HG02852 (cell line): ENCODE results near the gene AGAP3.

Experiments used
- ATAC-seq: cut with Tn5 transposase; IDR thresholded peaks from one replicate; pipeline ENCODE4 v1.9.1; 2021; ENCODE audit warnings: mild to moderate bottlenecking, moderate library complexity; ENCODE audit not compliant: unreplicated experiment

The AGAP3 gene

DNA sequence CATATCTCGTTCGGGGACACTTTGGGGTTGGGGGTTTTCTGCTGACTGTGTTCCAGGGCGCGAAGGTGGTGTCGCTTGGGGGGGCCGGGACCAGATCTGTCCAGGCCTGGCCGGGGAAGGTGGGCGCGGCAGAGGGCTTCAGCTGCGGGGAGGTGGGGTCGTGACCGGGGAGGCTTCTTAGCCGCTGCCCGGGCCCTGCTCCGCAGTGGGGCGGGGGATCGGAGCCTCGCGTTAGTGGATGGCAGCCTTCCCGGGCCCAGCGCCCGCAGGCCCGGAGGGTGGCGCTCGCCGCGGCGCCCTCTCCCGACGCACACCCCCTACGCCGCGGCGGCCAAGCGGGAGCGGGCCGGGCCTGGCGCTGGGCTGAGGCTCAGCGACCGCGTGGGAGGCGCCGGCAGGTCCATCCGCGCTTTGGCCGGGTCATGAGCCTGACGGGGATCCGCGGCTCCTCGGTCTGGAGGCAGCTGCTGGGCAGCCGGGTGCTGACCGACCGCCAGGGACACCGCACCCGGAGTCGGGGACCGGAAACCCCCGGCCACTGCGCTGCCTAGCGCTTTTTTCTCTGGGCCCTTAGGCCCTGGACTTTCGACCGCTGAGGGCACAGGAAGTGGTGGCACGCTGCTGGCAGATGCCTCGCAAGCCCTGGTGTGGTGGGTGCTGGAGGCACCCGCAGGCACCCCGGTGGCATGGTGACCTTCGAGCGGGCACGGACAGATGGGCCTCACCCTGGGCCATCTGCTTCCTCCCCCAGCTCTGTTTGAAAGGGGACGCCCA, 1.2 kb downstream of the AGAP3 start:
- ATAC-seq = no peak

DNA sequence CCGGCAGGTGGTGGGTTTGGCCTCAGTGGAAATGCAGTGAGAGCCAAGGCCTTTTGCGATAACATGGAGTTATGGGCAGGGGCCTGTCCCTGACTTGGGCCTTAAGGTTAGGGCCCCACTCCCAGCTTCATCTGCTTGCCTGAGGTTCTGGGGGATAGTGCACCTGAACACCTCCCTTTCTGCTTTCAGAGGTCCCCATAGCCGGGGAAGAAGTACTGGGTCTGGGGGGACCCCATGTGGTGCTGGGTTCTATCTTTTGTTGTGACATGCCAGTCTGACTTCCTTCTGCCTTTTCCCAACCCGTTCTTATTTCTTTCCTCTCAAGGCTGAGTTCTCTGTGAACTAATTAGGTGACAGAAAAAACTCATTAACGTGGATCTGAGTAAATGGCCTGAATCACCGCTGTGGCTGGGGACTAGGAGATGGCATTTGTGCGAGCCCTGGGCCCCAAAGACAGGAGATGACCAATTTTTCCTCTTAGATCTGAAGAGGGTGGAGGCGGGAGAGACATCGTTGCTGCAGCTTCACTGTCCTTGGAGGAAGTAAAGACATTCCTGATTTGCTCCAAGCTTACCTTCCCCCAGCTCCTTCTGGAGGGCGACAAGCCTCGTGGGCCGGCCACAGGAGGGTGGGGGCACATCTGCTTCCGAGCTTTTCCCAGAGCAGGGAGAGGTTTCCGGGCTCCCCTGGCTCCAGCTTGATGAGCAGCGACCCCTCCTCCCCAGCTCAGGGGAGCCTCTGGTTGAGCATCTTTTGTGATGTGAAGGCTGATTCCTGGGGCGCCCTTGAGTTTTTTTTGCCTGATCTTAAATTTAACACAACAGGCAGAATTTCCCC, 2.0 kb downstream of the AGAP3 start:
- no peak for ATAC-seq

DNA sequence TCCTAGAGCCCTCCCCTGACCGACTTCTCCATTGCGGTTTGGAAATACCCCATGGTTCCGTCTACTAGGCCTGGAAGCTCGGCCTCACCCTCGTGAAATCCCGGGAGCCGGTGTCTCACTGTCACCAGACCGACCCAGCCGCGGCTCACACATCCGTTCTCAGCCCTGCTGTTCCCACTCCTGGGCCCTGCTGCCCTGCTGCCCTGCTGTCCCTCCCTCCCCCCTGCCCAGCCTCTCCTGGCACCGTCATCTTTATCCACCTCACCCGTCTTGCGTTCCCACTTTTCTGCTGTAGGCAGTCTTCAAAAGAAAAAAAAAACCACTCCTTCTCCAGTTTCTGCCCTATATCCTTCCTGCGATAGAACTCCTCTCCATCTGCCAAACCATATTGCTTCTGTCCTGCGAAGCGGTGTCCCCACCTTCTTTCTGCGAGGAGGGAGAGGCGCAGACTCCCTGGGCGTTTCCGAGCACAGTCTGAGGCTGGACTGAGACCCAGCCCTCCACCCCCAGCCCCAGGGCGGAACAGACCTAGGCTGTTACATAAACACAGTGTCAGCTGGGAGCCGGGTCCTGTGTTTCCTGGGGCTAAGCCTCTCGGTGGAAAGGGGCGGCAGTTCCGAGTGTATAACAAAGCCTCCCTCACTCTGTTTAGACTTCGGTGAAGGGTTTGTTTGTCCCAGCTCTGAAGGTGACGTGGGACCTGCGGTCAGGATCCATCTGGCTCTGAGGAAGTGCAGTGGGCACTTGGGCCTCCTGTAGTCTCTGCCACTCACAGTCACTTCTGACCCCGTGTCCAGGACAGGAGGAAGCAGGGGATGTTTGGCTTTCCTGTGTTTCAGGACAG, 2.8 kb downstream of the AGAP3 start:
- no peak for ATAC-seq

DNA sequence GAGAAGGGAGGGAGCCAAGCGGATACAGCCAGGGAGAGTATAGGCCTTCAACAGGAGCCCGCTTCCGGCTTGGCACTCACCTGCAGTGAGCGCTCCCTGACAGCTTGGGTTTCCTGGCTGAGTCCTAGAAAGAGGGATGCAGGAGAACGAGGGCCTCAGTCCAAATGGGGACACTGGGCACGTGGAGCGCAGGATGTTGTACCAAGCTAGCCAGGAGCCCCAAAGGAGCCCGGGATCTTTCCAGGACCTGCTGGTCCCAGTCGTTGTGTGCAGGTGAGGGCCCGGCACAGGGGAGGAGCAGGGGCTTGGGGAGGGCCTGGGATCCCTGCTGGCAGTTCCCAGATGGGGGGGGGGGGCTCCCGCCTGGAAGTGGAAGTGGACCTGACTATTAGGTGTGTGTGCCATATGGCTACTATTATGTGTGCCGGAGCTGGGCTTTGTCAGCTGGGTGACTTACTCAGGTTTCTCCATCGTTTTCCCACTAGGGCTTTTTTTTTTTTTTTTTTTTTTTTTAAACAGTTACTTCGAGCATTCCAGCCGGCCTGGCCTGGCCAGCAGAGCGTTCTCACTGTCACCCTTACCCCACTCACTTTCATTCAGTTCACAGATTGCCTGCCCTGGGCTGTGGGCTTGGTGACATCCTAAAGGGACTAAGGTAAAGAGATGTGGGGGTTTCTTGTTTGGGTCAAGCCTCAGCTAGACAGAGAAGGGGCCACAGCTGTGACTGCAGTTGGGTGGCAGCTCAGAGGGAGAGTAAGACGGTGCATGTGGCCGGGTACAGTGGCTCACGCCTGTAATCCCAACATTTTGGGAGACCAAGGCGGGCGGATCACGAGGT, 3.8 kb downstream of the AGAP3 start:
- no peak for ATAC-seq

DNA sequence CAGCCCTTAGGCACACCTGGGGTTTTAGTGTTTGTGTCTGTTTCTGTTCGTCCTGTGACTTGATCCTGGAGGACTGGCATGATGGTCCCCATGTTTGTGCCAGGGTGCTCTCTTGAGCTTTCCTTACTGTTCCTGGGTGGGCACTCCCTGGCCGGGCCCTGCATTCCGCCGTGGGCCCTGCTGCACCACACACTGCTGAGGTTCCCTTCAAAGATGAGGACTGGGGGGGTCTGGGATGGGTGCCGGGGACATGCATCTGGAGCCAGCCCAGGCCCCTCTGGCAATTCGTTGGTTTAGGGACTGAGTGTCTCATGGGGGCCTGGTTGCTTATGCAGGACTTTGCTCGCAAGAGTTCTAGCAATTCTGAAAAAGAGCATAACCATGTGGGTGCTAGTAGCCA, 4.7 kb downstream of the AGAP3 start:
- ATAC-seq = no peak

DNA sequence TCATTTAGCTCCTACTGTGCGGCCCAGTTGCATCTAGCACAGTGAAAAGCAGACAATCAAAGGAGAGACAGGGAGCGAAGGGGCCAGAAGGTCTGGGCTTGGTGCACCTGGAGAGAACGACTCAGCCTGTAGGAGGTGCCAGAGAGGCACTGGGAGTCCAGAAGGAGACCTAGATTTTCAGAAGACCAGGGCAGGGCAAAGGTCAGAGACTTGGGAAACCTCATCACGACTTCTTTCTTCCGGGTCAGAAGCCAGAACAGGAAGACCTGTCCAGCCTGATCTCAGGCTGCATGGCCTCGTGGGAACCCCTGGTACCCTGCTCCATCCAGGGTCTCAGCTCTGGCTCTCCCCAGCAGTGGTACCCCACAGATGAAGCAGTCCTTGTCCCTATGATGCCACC, 5.2 kb downstream of the AGAP3 start:
- no peak for ATAC-seq

DNA sequence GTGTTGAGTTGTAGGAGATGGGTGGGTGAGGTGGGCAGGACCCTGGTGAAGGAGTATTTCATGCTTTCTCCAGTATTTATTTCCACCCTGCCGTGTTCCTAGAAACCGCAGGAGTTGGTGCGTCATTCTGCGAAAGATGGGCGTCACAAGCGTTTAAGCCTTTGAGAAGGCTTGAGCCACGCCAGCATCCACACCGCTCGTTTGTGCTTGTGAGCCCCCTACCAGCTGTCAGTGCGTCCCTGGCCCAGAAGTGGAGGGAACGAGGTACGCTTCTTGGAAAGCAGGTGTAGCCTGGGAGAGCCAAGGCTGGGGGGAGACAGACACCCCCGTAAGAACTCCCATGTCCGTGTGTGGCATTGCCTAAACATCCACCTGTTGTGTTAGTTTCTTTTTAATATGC, 5.7 kb downstream of the AGAP3 start:
- no peak for ATAC-seq

DNA sequence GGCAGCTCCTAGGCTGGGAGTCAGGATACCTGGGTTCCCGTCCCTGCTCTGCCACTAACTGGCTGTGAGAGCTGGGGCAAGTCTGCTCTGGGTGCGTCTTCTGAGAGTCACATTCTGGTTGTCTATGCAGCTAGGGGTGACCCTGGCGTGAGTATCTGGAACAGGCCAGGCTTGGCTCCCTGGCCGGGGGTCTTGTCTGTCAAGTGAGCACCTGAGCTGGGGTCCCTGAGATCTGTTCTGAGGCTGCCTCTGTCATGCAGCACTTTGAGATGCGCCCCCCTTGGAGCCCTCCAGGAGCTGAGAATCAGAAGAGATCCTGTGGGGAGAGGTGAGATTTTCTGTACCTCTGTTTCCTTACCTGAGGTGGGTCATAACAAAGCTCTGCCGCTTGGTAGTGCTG, 7.5 kb downstream of the AGAP3 start:
- ATAC-seq = no peak

DNA sequence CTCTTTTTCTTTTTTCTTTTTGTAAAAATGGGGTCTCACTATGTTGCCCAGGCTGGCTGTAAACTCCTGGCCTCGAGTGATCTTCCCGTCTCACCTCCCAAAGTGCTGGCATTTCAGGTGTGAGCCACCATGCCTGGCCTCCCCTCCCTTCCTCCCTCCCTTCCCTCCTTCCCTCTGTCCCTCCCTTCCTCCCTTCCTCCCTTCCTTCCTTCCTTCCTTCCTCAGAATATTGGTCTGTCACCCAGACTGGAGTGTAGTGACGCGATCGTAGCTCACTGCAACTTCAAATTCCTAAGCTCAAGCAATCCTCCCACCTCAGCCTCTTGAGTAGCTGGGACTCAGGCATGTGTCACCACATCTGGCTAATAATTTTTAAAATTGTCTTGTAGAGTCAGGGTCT, 8.4 kb downstream of the AGAP3 start:
- ATAC-seq = no peak

DNA sequence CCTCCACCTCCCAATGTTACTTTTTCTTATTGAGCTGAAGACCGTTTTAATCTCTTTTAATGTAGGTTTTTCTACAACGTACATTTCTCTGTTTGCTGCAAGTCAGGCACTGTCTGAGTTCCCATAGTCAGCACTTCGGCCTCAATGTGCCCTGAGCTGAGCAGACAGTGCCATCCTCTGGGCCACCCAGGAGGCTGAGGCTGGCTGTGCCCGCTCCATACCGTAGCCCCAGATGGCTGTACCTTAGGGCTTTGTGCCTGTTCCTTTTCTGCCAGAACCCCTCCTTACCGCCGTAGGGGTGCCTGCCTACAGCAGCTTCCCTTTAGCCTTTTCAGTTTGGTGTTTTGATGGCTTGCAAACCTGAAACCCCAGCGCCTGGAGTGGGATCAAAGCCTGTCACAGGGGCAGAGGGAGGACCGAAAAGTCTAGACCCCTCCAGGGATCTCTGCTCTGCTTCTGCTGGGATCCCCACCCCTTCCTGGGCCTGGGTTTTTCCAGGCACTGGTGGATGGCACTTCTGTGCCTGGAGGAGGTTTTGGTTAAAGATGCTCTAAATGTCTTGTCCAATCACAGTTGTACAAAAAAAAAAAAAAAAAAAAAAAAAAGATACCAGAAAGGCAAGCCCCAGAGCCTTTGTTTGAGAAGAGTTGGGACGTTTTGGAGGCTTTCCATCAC, 9.0 kb downstream of the AGAP3 start:
- no peak for ATAC-seq

DNA sequence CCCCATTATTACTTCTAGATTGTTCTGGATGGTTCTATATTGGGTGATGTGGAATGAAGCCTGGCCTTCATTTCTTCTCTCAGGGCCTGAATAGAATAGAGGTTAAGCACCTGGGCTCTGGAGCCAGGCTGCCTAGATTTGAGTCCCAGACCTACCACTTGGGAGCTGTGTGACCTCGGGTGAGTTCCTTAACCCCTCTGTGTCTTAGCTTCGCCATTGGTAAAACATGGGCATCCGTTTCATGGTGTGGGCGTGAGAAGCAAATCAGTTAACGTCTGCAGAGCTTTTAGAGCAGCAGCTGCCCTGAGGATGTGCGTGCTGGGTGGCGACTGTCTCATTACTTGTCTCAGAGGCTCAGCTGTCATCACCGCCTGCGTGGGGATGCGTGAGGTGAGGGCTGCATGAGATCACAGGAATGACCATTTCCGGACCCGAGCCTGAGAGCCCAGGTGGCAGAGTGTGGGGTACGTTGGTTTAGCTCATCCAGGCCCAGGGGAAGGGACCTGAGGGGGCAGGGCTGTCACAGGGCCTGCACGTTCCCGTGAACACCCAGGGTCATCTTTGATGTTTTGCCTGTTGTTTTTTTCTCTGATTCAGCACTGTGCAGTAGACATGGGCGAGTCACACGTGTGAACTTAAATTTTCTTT, 9.7 kb downstream of the AGAP3 start:
- ATAC-seq = no peak

DNA sequence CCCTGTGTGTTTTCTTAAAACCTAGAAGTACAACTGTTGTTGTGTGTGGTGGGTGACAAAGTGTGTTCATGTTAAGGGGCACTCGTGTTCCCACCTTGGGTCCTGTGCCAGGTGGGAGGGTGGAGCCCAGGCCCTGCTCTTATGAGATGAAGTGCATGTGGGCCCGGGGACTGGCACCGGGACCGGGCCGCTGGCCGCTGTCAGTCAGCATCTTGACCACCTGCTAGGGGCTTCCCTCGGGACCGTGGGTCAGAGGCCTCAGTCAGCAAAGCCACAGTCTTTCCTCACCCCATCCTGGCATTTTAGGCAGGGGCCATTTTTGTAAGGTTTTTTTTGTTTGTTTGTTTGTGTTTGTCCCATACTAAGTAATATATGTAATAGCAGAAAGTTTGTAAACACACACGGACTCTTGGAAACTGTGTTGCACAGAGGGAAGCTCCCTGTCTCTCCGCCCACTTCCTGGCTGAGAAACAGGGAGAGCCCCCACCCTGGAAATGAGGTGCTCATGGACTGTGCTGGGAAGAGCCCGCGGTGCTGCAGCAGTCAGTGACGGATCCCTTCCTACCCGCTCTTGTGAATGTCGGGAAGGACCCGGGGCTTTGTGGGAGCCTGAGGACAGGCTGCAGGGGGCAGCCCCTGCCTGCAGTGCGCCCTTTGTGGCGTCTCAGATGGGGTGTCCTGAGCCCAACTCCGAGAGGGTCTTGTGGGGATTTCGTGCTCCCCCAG, 13.4 kb downstream of the AGAP3 start:
- ATAC-seq = no peak

DNA sequence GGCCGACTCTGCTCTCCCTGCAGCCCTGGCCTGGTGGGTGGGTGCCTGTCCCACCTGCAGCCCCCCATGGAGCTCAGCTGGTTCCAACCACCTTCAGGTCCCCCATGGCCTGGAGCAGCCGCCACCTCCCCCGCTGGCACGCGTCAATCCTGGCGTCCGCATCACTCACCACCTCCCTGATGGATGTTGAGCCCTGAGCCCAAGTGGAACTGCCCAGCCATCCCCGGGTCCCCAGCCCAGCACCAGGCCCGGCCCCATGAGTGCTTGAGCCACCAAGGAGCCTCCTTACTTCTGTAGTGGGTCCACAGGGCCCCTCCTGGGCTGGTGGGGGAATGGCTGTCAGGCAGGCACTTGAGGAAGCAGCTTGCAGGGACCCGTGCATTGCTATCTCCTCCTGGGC, 14.6 kb downstream of the AGAP3 start:
- ATAC-seq = no peak

DNA sequence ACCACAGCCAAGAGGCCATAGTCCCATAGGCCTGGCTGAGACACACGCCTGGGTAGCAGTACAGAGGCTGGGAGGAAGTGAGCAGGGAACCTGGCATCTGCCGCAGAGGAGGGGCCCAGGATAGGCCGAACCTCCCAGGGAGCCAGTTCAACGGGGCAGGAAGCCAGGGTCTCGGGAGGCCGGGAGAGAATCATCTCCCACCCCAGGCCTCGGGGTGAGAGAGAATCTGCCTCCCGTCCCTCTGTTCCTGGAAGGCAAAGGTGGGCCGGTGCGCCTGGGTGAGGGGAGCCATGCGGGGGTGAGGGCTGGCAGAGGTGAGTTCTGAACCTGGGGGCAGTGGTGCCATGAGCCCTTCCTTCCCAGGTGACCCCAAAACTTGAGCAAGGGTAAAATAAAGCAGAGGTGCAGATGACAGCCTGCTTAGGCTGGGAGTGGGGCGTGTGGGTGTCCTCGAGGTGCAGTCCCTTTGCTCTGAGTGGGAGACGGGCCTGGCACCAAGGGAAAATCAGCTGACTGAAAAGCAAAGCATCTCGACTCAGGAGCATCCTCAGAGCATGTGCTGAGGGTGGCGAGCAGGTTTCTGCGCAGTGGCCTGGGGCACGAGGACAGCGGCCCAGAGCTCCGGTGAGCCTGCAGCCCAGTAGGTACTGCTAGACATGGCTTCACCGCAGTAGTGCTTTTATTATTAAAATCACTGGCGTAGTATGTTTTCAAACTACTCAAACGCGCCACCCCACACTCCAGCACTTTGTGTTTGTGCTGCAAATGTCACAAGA, 15.5 kb downstream of the AGAP3 start:
- no peak for ATAC-seq

DNA sequence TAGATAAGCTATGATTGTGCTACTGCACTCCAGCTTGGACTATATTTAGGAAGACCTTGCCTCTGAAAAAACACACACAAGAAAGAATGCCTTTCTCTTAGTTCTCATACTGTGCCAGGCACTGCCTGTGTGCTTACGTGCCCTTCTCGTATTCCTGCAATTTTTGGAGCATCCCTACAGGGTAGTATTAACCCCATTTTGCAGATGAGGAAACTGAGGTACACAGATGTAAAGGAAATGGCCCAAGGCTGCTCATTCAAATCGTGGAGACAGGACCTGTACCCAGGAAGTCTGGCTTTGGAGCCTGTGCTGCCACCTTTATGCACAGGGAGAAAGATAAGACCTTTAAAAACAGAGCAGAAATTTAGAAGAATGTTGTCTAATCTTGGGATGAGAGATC, 16.7 kb downstream of the AGAP3 start:
- ATAC-seq = no peak

DNA sequence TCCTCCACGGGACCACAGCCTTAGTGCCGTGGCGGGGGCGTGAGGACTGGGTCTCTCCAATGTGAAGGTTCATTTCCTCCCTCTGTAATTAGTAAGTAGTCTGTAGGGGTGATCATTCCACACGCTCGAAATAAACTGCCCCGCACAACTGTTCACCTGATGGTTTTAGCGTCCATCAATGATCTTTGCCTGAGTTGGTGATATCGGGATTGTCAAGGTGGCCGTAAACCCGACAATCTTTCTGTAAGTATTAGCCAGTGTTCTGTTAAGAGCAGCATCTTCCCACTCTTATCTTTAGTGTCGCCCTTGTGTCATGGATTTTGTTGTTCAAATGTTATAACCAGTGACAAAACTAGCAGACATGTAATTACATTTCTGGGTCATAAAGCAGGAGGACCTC, 17.7 kb downstream of the AGAP3 start:
- no peak for ATAC-seq

DNA sequence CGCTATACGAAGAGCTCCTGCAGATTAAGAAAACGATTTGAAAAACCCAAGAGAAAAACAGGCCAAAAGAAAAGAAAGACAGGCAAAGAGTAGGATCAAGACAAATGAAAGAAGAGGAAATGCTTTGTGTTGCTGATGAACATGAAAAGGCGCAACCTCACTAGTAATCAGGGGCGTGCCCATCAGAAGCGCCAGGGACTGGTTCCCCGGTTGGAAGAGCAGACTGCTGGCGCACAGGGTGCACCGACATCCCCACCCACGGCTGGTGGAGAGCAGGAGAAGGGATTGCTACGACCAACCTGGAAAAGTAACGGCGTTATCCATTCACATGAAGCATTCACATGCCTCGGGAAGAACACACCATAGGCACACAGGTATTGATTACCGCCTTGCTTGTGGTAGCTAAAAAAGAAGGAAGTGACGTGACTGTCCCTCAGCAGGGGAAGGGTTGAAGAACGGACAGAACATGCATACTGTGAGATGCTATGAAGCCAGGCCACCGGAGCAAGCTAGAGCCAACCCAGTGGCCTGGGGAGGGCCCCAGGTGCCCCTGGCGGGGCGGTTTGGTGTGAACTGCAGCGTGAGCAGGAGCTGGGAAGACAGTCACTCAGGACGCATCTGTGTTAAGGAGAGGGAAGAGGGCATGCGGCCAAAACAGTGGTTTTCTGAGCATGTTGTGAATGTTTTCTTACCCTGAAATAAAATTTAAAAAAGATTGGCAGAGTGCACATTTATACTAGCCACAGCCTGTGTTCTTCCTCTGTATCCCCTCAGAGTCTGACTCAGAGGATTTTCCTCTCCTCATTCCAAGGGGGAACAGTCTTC, 18.3 kb downstream of the AGAP3 start:
- ATAC-seq = no peak
